NCI-H146 treated with DMSO at 0.1 percent for 48 hours (cell line): ENCODE measurements around the gene DNMT3A.

Experiments used
- DNase-seq: peaks from one replicate; lab custom pipeline; 2025; ENCODE audit not compliant: unreplicated experiment; lab: John Stamatoyannopoulos, UW

The DNMT3A gene

GRCh38 chr2:25245141-25245540, 96.6 kb downstream of the DNMT3A start:
- no peak for DNase-seq

- no peak for DNase-seq
Observed at GRCh38 chr2:25243995-25244394, 97.7 kb downstream of the DNMT3A start.

GRCh38 chr2:25241452-25241851, 100.3 kb downstream of the DNMT3A start:
- no peak for DNase-seq

- DNase-seq = no peak
Observed at GRCh38 chr2:25240636-25241035, 101.1 kb downstream of the DNMT3A start.

- no peak for DNase-seq
Observed at GRCh38 chr2:25238920-25239319, 102.8 kb downstream of the DNMT3A start.

GRCh38 chr2:25237764-25238163, 104.0 kb downstream of the DNMT3A start:
- DNase-seq = no peak

GRCh38 chr2:25236736-25237135, 105.0 kb downstream of the DNMT3A start:
- DNase-seq = no peak

GRCh38 chr2:25234738-25235137, 107.0 kb downstream of the DNMT3A start:
- DNase-seq = no peak

- no peak for DNase-seq
Observed at GRCh38 chr2:25233916-25234605, 107.7 kb downstream of the DNMT3A start.

GRCh38 chr2:25232248-25232825, 109.4 kb downstream of the DNMT3A start:
- no peak for DNase-seq

- DNase-seq = no peak
Observed at GRCh38 chr2:25230948-25231311, 110.8 kb downstream of the DNMT3A start.

GRCh38 chr2:25230198-25230947, 111.4 kb downstream of the DNMT3A start:
- DNase-seq = no peak

- DNase-seq = no peak
Observed at GRCh38 chr2:25229279-25230197, 112.2 kb downstream of the DNMT3A start.

- peak; percentile 45 for DNase-seq
Observed at GRCh38 chr2:25228848-25229278, 112.9 kb downstream of the DNMT3A start.

- DNase-seq = no peak
Observed at GRCh38 chr2:25227576-25227975, 114.1 kb downstream of the DNMT3A start.

- no peak for DNase-seq
Observed at GRCh38 chr2:25226827-25227226, 114.9 kb downstream of the DNMT3A start.

- no peak for DNase-seq
Observed at GRCh38 chr2:25222477-25223121, 119.1 kb downstream of the DNMT3A start.

GRCh38 chr2:25221579-25221978, 120.1 kb downstream of the DNMT3A start:
- DNase-seq = no peak

- DNase-seq = no peak
Observed at GRCh38 chr2:25220313-25220712, 121.4 kb downstream of the DNMT3A start.

- DNase-seq = no peak
Observed at GRCh38 chr2:25219621-25220020, 122.1 kb downstream of the DNMT3A start.

- no peak for DNase-seq
Observed at GRCh38 chr2:25218100-25218499, 123.6 kb downstream of the DNMT3A start.
